H1 (cell line): ENCODE measurements around the gene KLF7. TPM values are rescaled to one million over a fixed set of nuclear protein-coding genes. Genes with fewer than 3 reads are reported as not detected.

Experiments
- E2F6 ChIP-seq: IDR thresholded peaks from 2 replicates; pipeline ENCODE4 v1.6.1; 2012; ENCODE audit warnings: inconsistent platforms
- RXRA ChIP-seq: IDR thresholded peaks from 2 replicates; pipeline ENCODE4 v1.6.1; 2011; ENCODE audit warnings: low read depth, mild to moderate bottlenecking, low read length, moderate library complexity; ENCODE audit not compliant: insufficient read depth
- polyA plus RNA-seq, 7 experiments: library from polyadenylated mRNA; depleted of rRNA in 3 of 7; stranded (reverse) in 5 of 7; unstranded in 2 of 7; fragments of >200 nt in 5 of 7; fragments of 200-250 nt in 2 of 7; gene quantifications; 1 replicate in 5 of 7; 2 replicates in 1 of 7; 4 replicates in 1 of 7; pipeline versions ENCODE4 v1.2.1 to v1.2.3, GENCODE V29; 2011 to 2013; ENCODE audit warnings: missing spikeins in 2 of 7, mixed read lengths in 2 of 7
- total RNA-seq: library from RNA; stranded (reverse); fragmentation: NEBNext Ultra II Directional; extraction: Animal tissue kit (Norgen Biotek cat#: 25700); gene quantifications from 2 replicates; pipeline ENCODE4 v1.2.1, GENCODE V29; 2021

Gene KLF7
- total and polyA plus RNA-seq, 2 of the 8 experiments (the other 6 are each of a cell fraction or from before 2014, with no cell fraction given): 9.6 to 23.3 TPM

DNA sequence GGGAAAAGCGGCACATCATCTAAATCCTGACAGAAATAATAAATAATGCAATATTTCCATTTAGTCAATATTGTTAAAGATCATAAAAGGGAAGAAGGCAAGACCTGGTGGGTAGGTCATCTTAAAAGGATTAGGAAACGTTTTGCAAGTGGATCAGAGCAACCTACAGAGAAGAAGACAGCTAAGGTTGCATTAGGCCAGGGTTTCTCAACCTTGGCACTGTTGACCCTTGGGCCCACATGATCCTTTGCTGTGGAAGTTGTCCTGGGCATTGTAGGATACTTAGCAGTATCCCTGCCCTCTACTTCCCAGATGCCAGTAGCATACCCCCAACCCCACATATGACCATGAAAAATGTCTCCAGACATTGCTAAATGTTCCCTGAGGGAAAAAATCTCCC lies 55.0 kb downstream of the KLF7 start (continued):
- no peak for TF ChIP-seq E2F6
- no peak for TF ChIP-seq RXRA
